Smooth muscle cell (in vitro differentiated cells): Measurements from ENCODE around the gene TRERF1. TPM values are rescaled to one million over a fixed set of nuclear protein-coding genes. Genes with fewer than 3 reads are reported as not detected.
A peak's percentile ranks its signal among the peaks of the same experiment; 100 is the strongest.
"Not testable (repeated sequence)": the region's sequence is repeated elsewhere in the genome, so short reads cannot be mapped to it uniquely, and the experiment has no call there.

Source experiments
- DNase-seq: peaks from one replicate; lab custom pipeline; 2025; ENCODE audit not compliant: unreplicated experiment; lab: John Stamatoyannopoulos, UW
- H2AFZ ChIP-seq: fragments of 200-600 bp; sonication (generic); 2 replicates; pipeline ENCODE4 v1.6.0; 2016; ENCODE audit warnings: antibody characterized with exemption, low read depth, mild to moderate bottlenecking
- H3F3A ChIP-seq: fragments of 200-600 bp; sonication (generic); 2 replicates; pipeline ENCODE4 v1.6.0; 2017; ENCODE audit warnings: antibody characterized with exemption, low read depth
- H3K27ac ChIP-seq: fragments of 200-600 bp; sonication (generic); 2 replicates; pipeline ENCODE4 v1.5.1; 2016; ENCODE audit warnings: low read depth, mild to moderate bottlenecking
- H3K27me3 ChIP-seq: fragments of 200-600 bp; sonication (generic); 2 replicates; pipeline ENCODE4 v1.6.1; 2016; ENCODE audit warnings: low read depth, mild to moderate bottlenecking
- H3K36me3 ChIP-seq: fragments of 200-600 bp; sonication (generic); 2 replicates; pipeline ENCODE4 v1.5.1; 2016; ENCODE audit warnings: low read depth
- H3K4me1 ChIP-seq: fragments of 200-600 bp; sonication (generic); 2 replicates; pipeline ENCODE4 v1.5.1; 2016; ENCODE audit warnings: low read depth
- H3K4me2 ChIP-seq: fragments of 200-600 bp; sonication (generic); 2 replicates; pipeline ENCODE4 v1.6.0; 2016; ENCODE audit warnings: mild to moderate bottlenecking
- H3K4me3 ChIP-seq: fragments of 200-600 bp; sonication (generic); 2 replicates; pipeline ENCODE4 v1.5.1; 2016; ENCODE audit warnings: mild to moderate bottlenecking
- H3K79me2 ChIP-seq: fragments of 200-600 bp; sonication (generic); 2 replicates; pipeline ENCODE4 v1.6.0; 2016; ENCODE audit warnings: low read depth, mild to moderate bottlenecking
- H3K9ac ChIP-seq: fragments of 200-600 bp; sonication (generic); 2 replicates; pipeline ENCODE4 v1.6.0; 2016; ENCODE audit warnings: low read depth
- H3K9me3 ChIP-seq: fragments of 200-600 bp; sonication (generic); replicated peaks from 2 replicates; pipeline ENCODE4 v1.5.1; 2016; ENCODE audit warnings: low read depth
- H4K20me1 ChIP-seq: fragments of 200-600 bp; sonication (generic); 2 replicates; pipeline ENCODE4 v1.6.0; 2016; ENCODE audit warnings: low read depth
- WGBS: methylation state at CpG from one replicate; pipeline ENCODE4 v1.1.7; 2016; ENCODE audit warnings: low lambda C conversion rate; 5-methylcytosine and 5-hydroxymethylcytosine counted together
- polyA plus RNA-seq: library from polyadenylated mRNA; unstranded; fragments of >200 nt; fragmentation: Nextera tagmentation; extraction: Ambion mirVana; gene quantifications from 2 replicates; pipeline ENCODE4 v1.2.1, GENCODE V29; 2016
- total RNA-seq: library from RNA; depleted of rRNA; stranded (reverse); fragments of >200 nt; gene quantifications from 2 replicates; pipeline ENCODE4 v1.2.3, GENCODE V29; 2014
- TF ChIP-seq, protein P1 (sequence below): fragments of 200-600 bp; sonication (generic); IDR thresholded peaks from 2 replicates; pipeline ENCODE4 v1.5.1; 2017; ENCODE audit warnings: borderline replicate concordance, mild to moderate bottlenecking, antibody characterized with exemption; ENCODE audit not compliant: insufficient read depth, poor library complexity, severe bottlenecking

The TRERF1 gene
- total and polyA plus RNA-seq, 2 experiments from 2014 or later: 3.5 to 5.3 TPM

DNA sequence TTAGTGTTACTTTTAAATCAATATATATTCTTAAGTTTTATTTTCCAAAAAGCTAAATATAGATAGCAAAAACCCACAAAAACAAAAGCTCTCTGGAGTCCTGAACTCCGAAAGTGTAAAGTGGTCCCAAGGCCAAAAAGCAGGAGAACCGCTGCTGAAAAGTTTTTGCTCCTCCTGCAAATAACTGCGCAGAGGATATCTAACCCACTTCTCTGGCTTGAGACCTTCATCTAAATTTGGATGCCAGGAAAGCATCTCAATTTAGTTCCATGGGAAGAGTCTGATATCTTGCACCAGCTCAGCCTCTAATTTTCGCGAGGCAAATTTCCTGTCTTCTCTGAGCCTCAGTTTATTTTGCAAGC is 234.6 kb downstream of the TRERF1 start:
- Histone ChIP-seq H3K79me2 (peaks cover 16% of the 10 kb centered on the region), H4K20me1 (peaks cover 2% of the 10 kb centered on the region), H3K27me3 (no peaks in the 10 kb centered on the region), H3K4me2 (peak overlapping the region; percentile 94), H3K9ac (peak overlapping the region; percentile 88), H3K4me1 (peaks cover 7% of the 10 kb centered on the region), H3K36me3 (peaks cover 5% of the 10 kb centered on the region), H3F3A (no peaks in the 10 kb centered on the region), H3K27ac (peak overlapping the region; percentile 68), H3K9me3 (no peaks in the 10 kb centered on the region), H2AFZ (peak overlapping the region; percentile 90), H3K4me3 (peak overlapping the region; percentile 77)
- WGBS: 13% methylated on average over 5 of the region's 5 CpGs
- TF ChIP-seq, protein P1, sequence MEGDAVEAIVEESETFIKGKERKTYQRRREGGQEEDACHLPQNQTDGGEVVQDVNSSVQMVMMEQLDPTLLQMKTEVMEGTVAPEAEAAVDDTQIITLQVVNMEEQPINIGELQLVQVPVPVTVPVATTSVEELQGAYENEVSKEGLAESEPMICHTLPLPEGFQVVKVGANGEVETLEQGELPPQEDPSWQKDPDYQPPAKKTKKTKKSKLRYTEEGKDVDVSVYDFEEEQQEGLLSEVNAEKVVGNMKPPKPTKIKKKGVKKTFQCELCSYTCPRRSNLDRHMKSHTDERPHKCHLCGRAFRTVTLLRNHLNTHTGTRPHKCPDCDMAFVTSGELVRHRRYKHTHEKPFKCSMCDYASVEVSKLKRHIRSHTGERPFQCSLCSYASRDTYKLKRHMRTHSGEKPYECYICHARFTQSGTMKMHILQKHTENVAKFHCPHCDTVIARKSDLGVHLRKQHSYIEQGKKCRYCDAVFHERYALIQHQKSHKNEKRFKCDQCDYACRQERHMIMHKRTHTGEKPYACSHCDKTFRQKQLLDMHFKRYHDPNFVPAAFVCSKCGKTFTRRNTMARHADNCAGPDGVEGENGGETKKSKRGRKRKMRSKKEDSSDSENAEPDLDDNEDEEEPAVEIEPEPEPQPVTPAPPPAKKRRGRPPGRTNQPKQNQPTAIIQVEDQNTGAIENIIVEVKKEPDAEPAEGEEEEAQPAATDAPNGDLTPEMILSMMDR: no peak
- no peak for DNase-seq

DNA sequence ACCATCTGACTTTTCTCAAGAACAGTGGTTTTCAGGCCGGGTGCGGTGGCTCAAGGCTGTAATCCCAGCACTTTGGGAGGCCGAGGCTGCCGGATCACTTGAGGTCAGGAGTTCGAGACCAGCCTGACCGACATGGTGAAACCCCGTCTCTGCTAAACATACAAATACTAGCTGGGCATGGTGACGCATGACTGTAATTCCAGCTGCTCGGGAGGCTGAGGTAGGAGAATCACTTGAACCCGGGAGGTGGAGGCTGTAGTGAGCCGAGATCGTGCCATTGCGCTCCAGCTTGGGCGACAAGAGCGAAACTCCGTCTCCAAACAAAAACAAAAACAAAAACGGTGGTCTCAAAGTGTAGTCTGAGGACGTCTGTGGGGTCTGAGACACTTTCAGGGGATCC is 235.2 kb downstream of the TRERF1 start:
- not testable (repeated sequence) for H3K4me1 ChIP-seq, H4K20me1 ChIP-seq, H3F3A ChIP-seq, DNase-seq, H3K9me3 ChIP-seq, H3K36me3 ChIP-seq, H2AFZ ChIP-seq, H3K27me3 ChIP-seq
- H3K79me2 ChIP-seq: peaks cover 16% of the 10 kb centered on the region
- peak overlapping the region; percentile 88 for H3K9ac ChIP-seq
- peak overlapping the region; percentile 68 for H3K27ac ChIP-seq
- peak overlapping the region; percentile 94 for H3K4me2 ChIP-seq
- H3K4me3 ChIP-seq: peak overlapping the region; percentile 77
- 92% methylated on average over 18 of the region's 18 CpGs for WGBS

DNA sequence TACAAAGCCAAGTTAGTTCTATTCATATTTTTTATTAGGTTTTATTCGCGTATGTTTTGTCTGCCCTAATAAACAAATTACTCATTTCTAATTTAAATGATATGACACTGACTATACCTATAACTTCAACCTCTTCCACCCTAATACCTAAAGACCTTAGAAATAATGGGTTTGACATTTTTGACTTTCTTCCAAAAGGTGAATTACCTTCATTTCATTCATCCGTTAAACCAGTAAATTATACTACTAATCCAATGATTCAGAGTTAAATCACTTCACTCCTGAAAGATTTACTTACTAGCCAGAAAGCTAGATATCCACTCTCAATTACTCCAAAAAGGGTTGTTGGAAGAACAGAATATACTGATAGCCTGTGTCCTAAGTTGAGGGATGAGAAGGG is 239.3 kb downstream of the TRERF1 start:
- H3K4me3 ChIP-seq: no peak overlapping the region
- H3F3A ChIP-seq: no peaks in the 10 kb centered on the region
- no peaks in the 10 kb centered on the region for H3K27me3 ChIP-seq
- H4K20me1 ChIP-seq: peaks cover 6% of the 10 kb centered on the region
- H3K27ac ChIP-seq: no peak overlapping the region
- peaks cover 16% of the 10 kb centered on the region for H3K79me2 ChIP-seq
- H3K9me3 ChIP-seq: no peaks in the 10 kb centered on the region
- no peak overlapping the region for H2AFZ ChIP-seq
- TF ChIP-seq, protein P1: no peak
- WGBS: 67% methylated on average over 3 of the region's 3 CpGs
- H3K4me2 ChIP-seq: no peak overlapping the region
- H3K9ac ChIP-seq: no peak overlapping the region
- peaks cover 26% of the 10 kb centered on the region for H3K36me3 ChIP-seq
- peaks cover 7% of the 10 kb centered on the region for H3K4me1 ChIP-seq
- DNase-seq: no peak

DNA sequence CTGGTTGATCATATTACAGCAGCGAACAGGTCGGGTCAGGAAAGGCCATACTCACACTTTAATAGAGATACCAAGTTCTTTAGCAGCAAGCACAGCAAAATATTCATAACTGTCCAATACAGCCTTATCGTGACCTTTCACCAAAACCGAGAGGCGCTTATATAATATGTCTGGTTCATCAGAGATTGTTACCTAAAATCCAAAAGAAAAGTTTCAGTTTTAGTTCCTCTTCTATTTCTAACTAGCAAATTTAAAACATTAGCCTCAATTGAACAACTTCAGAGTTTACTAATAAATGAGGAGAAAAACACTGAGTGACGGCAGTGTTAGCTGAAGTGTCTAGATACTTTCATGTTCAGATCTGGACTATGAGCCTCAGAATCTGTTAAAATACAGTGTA is 240.0 kb downstream of the TRERF1 start:
- 98% methylated on average over 6 of the region's 6 CpGs for WGBS
- Histone ChIP-seq H3K27me3 (no peaks in the 10 kb centered on the region), H3K9ac (no peak overlapping the region), H3K9me3 (no peaks in the 10 kb centered on the region), H3K4me3 (no peak overlapping the region), H4K20me1 (peaks cover 6% of the 10 kb centered on the region), H3K4me1 (peaks cover 3% of the 10 kb centered on the region), H3K4me2 (no peak overlapping the region), H2AFZ (no peak overlapping the region), H3K27ac (no peak overlapping the region), H3F3A (no peaks in the 10 kb centered on the region), H3K36me3 (peaks cover 26% of the 10 kb centered on the region), H3K79me2 (peaks cover 10% of the 10 kb centered on the region)
- no peak for DNase-seq
- TF ChIP-seq, protein P1: no peak
